Astrocyte of the spinal cord (primary cell): ENCODE measurements around the gene HK1.
"Not testable (repeated sequence)": the region's sequence is repeated elsewhere in the genome, so short reads cannot be mapped to it uniquely, and the experiment has no call there.

Source experiments
- DNase-seq: peaks from one replicate; pipeline ENCODE4 v3.0.0; 2011; ENCODE audit warnings: low read depth, low spot score
- H3K4me3 ChIP-seq: 2 replicates; pipeline ENCODE4 v1.5.1; 2011; ENCODE audit warnings: low read depth, mild to moderate bottlenecking, low read length, moderate library complexity
- in situ Hi-C: cut with HindIII; loops from 2 replicates; pipeline ENCODE4 v1.10.0; 2017; ENCODE audit warnings: low sequenced_read_pairs
- TF ChIP-seq, protein P1 (sequence below): IDR thresholded peaks from 2 replicates; pipeline ENCODE4 v1.5.1; 2012; ENCODE audit warnings: low read depth, mild to moderate bottlenecking, low read length, inconsistent platforms

The HK1 gene

DNA sequence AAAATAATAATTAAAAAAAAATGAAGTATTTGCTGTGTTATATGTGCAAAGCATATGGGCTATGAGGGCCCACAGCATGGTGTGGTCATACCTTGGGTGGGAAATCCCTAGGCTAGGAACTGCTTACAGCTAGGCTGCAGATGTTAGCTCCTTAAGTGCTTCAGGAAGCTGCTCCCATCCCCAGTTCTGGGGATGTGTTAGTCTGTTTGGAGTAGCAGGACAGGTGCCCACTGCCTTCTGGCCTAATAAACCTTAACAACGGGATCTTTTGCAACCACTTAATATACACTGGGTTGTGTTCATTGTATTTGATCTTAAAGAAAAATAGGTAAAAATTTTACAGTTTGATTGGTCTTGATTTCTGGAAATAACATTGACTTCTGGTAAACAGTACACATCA, 46.3 kb downstream of the HK1 start:
- no peak overlapping the region for H3K4me3 ChIP-seq
- in situ Hi-C loops = no loop called here
- no peak for DNase-seq
- TF ChIP-seq, protein P1, sequence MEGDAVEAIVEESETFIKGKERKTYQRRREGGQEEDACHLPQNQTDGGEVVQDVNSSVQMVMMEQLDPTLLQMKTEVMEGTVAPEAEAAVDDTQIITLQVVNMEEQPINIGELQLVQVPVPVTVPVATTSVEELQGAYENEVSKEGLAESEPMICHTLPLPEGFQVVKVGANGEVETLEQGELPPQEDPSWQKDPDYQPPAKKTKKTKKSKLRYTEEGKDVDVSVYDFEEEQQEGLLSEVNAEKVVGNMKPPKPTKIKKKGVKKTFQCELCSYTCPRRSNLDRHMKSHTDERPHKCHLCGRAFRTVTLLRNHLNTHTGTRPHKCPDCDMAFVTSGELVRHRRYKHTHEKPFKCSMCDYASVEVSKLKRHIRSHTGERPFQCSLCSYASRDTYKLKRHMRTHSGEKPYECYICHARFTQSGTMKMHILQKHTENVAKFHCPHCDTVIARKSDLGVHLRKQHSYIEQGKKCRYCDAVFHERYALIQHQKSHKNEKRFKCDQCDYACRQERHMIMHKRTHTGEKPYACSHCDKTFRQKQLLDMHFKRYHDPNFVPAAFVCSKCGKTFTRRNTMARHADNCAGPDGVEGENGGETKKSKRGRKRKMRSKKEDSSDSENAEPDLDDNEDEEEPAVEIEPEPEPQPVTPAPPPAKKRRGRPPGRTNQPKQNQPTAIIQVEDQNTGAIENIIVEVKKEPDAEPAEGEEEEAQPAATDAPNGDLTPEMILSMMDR = no peak

GRCh38 chr10:69325637-69326523, 47.6 kb downstream of the HK1 start:
- in situ Hi-C loops = not testable (repeated sequence)

DNA sequence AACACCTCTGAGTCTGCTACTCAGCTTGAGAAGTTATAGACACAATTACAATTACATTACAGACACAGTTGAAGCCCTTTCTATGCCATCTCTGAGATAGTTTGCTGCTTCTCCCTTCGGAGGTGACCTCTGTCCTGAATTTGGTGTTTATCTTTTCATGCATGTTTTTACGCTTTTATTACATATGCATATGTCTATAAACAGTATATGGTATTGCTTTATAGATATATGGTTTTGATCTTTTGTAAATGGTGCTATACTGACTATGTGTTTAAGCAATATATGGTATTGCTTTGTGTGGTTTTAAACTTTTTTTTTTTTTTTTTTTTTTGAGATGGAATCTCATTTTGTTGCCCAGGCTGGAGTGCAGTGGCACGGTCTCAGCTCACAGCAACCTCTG, 48.4 kb downstream of the HK1 start:
- DNase-seq = no peak
- H3K4me3 ChIP-seq = no peak overlapping the region
- TF ChIP-seq, protein P1 = no peak
- in situ Hi-C loops = no loop called here

More at GRCh38 chr10:69325637-69326523, 47.6 kb downstream of the HK1 start:
- TF ChIP-seq, protein P1 = peak; percentile 10
- peak; percentile 67 for DNase-seq
- H3K4me3 ChIP-seq = not testable (repeated sequence)

DNA sequence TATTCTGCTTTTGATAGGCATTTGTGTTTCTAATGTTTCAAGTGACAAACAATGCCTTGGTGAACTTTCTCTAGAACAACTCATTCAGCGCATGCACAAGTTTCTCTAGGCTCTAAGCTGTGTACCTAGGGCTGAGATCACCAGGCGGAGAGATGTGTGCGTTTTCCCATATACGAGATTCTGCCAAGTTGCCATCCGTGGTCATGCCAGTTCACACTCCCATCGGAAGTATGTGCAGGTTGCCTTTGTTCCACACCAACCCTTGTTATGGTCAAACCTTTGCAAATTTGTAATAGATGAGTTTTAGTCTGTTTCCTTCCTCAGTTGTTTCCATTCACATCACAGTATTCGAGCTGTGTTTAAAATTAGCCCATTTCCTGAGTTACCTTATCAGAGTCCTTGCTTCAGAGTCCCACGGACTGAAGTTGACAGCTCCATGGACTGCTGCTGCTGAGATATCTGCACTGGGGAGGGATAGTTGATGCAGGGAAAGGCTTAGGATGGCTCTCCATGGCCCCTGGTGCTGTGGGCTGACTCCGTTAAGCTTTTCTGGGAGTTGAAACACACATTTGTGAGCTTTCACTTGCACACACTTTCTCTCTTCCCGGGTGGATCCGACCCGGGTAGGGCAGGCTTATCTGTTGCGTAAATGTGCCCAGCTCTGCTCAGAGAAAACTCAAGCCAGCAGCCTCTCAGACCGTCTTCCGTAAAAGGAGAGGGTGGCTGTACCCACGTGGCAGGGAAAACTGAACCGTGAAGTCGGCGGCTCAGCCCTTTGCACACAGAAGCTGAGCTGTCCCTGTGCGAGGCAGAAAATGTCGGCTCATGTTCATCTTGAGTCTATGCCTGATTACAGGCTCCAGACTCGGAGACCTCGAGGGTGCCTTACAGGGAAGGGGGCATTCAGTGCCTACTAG, 49.4 kb downstream of the HK1 start:
- H3K4me3 ChIP-seq = no peak overlapping the region
- peak; percentile 62 for DNase-seq
- in situ Hi-C loops = no loop called here
- TF ChIP-seq, protein P1 = no peak

GRCh38 chr10:69328380-69328735, 50.1 kb downstream of the HK1 start:
- in situ Hi-C loops = no loop called here
- DNase-seq = no peak
- TF ChIP-seq, protein P1 = no peak
- H3K4me3 ChIP-seq = no peak overlapping the region

- DNase-seq, in situ Hi-C loops, H3K4me3 ChIP-seq: not testable (repeated sequence)
Measured at GRCh38 chr10:69328888-69329287, 50.6 kb downstream of the HK1 start.

DNA sequence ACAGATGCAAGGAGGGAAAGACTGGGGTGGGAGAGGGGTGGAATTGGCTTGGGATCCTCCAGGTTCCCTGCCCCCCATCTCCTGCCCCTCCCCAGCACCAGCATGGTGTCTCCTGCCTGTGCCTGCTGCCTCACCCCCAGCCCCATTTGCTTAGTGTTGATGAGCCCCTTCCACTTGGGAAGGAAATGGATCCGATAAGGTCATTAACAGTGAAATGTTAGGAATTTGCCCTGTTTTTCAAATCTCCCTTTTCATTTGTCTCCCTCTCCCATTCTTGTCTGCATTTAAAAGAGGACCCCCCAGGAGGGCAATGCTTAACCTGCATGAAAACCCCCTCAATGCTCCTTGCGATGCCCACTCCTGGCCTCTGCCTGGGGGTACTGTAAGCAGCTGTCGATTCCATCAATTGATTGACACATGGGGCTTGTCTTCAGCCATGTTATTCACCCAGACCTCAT, 51.5 kb downstream of the HK1 start:
- in situ Hi-C loops = no loop called here
- DNase-seq = no peak
- TF ChIP-seq, protein P1 = no peak
- no peak overlapping the region for H3K4me3 ChIP-seq
